ENCODE results near the gene RFTN1.
A peak's percentile ranks its signal among the peaks of the same experiment; 100 is the strongest.

RFTN1 gene

DNA sequence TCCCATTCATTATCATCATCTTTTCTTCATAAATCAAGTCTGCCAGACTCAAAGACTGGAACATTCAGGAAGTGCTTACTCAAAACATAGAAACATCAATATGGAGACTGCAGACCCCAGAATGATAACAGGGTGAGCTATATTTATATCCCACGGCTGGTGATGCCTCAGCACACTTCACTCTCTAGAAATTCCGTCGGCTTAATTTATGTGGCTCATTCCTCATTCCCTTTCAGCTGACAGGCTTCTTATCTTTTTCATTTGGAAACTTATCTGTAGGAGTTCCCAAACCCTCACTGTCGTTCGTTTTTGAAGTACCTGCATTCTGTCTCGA is 45.5 kb downstream of the RFTN1 start:
- DNase-seq (ENCODE audit: low read depth, low spot score) = no peak

GRCh38 chr3:16467393-16467792 is 46.1 kb downstream of the RFTN1 start:
- no peak for DNase-seq (ENCODE audit: low read depth, low spot score)

- no peak for DNase-seq (ENCODE audit: low read depth, low spot score)
Observed at GRCh38 chr3:16466822-16467221, 46.7 kb downstream of the RFTN1 start.

DNA sequence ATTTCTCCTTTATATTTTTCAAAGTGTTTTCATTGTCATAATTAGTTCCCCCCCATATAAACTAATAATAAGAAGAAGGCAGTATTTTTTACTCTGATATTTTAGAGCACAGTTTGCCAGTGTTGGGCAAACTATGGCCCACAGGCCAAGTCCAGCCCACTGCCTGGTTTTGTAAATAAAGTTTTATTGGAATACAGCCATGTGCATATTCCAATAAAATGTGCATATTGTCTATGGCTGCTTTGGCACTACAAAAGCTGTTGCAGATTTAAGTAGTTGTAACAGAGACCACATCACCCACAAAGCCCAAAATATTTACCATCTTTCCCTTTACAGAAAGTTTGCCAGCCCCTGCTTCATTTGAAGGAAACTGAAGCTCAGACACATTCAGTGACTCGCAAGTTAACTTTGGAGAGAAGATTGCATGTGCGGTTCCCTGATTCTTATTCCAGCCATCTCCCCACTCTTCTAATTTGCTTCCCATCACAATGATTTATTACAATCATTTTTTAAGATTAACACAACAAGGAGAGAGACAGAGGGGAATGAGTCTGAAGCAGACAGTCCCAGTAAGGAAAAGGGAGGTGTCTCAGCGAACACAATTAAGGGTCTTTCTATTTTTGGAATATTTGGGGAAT is 48.9 kb downstream of the RFTN1 start:
- no peak for DNase-seq (ENCODE audit: low read depth, low spot score)

GRCh38 chr3:16463914-16464313 is 49.6 kb downstream of the RFTN1 start:
- no peak for DNase-seq (ENCODE audit: low read depth, low spot score)

DNA sequence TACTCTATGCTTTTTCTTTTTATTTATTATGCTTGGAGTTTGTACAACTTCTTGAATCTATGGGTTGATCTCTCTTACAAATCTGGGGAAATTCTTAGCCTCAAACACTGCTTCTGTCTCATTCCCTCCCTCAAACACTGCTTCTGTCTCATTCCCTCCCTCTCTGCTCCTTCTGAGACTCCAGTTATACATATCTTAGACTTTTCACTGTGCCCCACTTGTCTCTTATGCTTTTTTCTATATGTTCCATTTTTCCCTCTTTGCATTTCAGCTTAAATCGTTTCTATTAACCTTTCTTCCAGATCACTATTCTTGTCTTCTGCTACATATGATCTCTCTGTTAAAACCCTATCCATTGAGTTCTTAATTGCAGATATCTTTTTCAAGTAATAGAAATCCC is 50.4 kb downstream of the RFTN1 start:
- DNase-seq (ENCODE audit: low read depth, low spot score) = no peak

DNA sequence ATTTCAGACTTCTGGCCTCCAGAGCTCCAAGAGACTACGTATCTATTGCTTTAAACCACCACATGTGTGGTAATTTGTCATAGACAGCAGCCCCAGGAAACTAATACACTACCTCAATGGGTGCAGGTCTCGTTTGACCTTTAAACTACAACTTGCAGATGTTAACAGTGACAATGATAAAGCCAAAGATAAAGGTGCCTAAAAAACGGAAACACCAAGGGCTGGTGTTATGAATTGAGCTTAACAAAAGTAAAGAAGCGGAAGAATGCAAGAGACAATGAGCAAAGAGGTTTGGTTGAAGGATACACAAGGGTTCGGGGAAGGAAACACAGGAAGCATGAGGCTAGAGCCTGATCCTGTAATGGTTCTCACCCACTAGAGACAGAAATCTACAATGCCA is 50.8 kb downstream of the RFTN1 start:
- DNase-seq (ENCODE audit: low read depth, low spot score) = no peak

DNA sequence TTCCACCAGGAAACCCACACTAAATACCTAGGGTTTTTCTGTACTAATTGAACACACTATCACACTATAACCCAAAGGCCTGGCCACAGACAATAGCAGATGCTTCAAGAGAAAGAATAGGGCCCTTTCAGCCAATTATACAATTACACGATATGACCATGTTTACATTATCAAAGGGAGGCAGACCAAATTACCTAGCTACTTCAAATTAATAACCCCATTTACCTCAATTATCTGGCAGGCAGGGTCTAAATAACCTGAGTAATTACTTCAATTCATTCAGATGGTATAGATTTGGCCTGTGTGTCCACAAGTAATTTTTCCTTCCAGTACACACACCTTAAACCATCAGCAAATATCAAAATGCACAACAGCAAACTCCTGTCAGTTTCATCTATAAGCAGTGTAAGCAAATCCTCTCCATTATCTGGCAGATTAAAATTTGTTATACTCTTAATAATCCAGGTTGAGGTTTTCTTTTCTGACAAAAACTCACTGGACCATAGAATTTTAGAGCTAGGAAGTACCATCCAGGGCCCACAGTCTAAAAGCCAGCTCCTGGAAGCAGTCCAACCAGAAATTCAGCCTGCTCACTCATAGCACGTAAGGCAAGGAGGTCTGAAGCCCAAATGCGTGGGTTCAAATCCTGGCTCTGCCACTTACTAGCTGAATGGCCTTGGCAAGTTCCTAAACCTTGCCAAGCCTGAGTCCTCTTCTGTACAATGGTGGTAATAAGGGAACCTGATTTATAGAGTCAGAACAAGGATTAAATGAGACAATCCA is 51.8 kb downstream of the RFTN1 start:
- no peak for DNase-seq (ENCODE audit: low read depth, low spot score)

- DNase-seq (ENCODE audit: low read depth, low spot score) = no peak
Observed at GRCh38 chr3:16460886-16461285, 52.6 kb downstream of the RFTN1 start.

GRCh38 chr3:16460273-16460672 is 53.2 kb downstream of the RFTN1 start:
- no peak for DNase-seq (ENCODE audit: low read depth, low spot score)

- DNase-seq (ENCODE audit: low read depth, low spot score) = peak; percentile 43
Observed at GRCh38 chr3:16456784-16457415, 56.6 kb downstream of the RFTN1 start.

DNA sequence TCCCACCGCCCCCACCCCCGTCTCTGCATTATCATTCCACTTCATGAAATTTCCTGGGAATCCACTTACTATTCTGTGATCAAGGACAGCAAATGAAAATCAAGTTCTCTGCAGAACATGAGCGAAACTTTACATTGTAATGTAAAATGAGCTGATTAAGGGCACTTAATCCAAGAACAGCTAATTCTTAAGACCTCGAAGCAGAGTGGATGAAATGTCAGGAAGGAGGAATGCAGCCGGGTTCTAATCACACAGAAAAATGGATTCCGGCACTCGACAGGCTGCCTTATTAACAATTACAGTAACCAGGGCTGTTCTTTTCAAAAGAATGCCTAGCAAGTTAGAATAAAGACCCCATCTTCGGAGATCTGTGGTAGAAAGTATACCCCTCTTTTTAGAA is 57.5 kb downstream of the RFTN1 start:
- no peak for DNase-seq (ENCODE audit: low read depth, low spot score)

- DNase-seq (ENCODE audit: low read depth, low spot score) = peak; percentile 54
Observed at GRCh38 chr3:16455001-16455400, 58.5 kb downstream of the RFTN1 start.

GRCh38 chr3:16452261-16452660 is 61.2 kb downstream of the RFTN1 start:
- DNase-seq (ENCODE audit: low read depth, low spot score) = no peak

GRCh38 chr3:16449369-16449768 is 64.1 kb downstream of the RFTN1 start:
- no peak for DNase-seq (ENCODE audit: low read depth, low spot score)

DNA sequence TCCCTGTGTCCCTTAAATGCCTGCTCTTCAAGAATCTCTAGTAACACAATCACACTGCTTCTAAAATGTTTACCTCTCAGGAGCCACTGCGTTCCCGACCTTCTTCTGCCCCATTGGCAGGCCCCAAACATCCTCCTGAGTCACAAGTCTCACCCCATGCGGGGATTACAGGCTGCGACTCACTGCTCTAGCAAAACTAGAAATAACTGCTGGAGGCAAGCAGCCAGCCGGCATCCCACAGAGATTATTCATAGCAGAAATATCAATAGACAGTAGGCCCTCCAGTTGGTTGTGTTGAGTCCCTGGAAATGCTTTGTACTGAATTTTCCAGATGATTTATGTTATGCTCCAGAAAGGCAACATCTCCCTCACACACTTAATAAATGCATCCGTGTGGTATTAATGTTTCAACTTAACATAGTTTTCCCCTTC is 64.8 kb downstream of the RFTN1 start:
- peak; percentile 91 for DNase-seq (ENCODE audit: low read depth, low spot score)

GRCh38 chr3:16447135-16447534 is 66.4 kb downstream of the RFTN1 start:
- DNase-seq (ENCODE audit: low read depth, low spot score) = no peak

- DNase-seq (ENCODE audit: low read depth, low spot score) = no peak
Observed at GRCh38 chr3:16444344-16444743, 69.2 kb downstream of the RFTN1 start.

DNA sequence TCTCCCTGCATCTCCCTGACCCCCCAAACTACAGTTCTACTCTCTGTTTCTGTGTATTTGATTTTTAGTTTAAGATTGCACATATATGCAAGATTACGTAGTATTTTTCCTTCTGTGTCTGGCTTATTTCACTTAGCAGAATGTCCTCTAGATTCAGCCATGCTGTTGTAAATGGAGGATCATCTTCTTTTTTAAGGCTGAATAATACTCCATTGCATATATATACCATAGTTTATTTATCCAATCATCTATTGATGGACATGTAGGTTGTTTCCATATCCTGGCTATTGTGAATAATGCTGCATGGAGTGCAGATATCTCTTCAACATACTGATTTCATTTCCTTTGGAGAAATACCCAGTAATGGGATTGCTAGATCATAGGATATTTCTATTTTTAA is 70.8 kb downstream of the RFTN1 start:
- no peak for DNase-seq (ENCODE audit: low read depth, low spot score)

- DNase-seq (ENCODE audit: low read depth, low spot score) = peak; percentile 24
Observed at GRCh38 chr3:16441371-16441875, 72.1 kb downstream of the RFTN1 start.

GRCh38 chr3:16439848-16440708 is 73.4 kb downstream of the RFTN1 start:
- DNase-seq (ENCODE audit: low read depth, low spot score) = no peak

All from smooth muscle cell of the brain vasculature (primary cell).